ENCODE results near the gene ITPRIPL1. TPM values are rescaled to one million over a fixed set of nuclear protein-coding genes. Genes with fewer than 3 reads are reported as not detected.

Gene ITPRIPL1
- total RNA-seq, 1 donor from 2014 or later = 4.3 TPM

- Histone ChIP-seq H3K4me3 (no peak overlapping the region), H3K9ac (no peak overlapping the region), H3K4me1 (peaks cover 4% of the 10 kb centered on the region), H3K9me3 (ENCODE audit: low read depth) (no peaks in the 10 kb centered on the region), H4K20me1 (ENCODE audit: low read depth) (peaks cover 8% of the 10 kb centered on the region), H3K27me3 (no peaks in the 10 kb centered on the region), H3K36me3 (peaks cover 4% of the 10 kb centered on the region), H2AFZ (replicated peaks) (no peak overlapping the region), H3K27ac (no peak overlapping the region), H3K4me2 (no peak overlapping the region), H3K79me2 (ENCODE audit: low read depth) (peaks cover 58% of the 10 kb centered on the region), H3F3A (ENCODE audit: low read depth) (no peaks in the 10 kb centered on the region)
- Mint-ChIP-seq H3K27ac (no peak overlapping the region), H3K36me3 (peaks cover 45% of the 10 kb centered on the region), H3K4me1 (peaks cover 13% of the 10 kb centered on the region), H3K9me3 (no peaks in the 10 kb centered on the region), H3K4me3 (no peak overlapping the region), H3K27me3 (ENCODE audit: insufficient read depth, low read depth) (no peaks in the 10 kb centered on the region)
- no peak for TF ChIP-seq EZH2 (IDR thresholded peaks at IDR 0.05)
- TF ChIP-seq CTCF (IDR thresholded peaks at IDR 0.05) = no peak
- no peak for TF ChIP-seq EZH2phosphoT487 (IDR thresholded peaks at IDR 0.05)
- DNase-seq (ENCODE audit: low spot score) = no peak
Measured at GRCh38 chr2:96341641-96342040, 16.5 kb downstream of the ITPRIPL1 start.

- peaks cover 54% of the 10 kb centered on the region for H3K79me2 ChIP-seq (ENCODE audit: low read depth)
Measured at GRCh38 chr2:96342085-96342484, 17.0 kb downstream of the ITPRIPL1 start.

GRCh38 chr2:96344011-96344410, 18.9 kb downstream of the ITPRIPL1 start:
- TF ChIP-seq EZH2 (IDR thresholded peaks at IDR 0.05) = no peak
- no peak for TF ChIP-seq CTCF (IDR thresholded peaks at IDR 0.05)
- TF ChIP-seq EZH2phosphoT487 (IDR thresholded peaks at IDR 0.05) = no peak
- Mint-ChIP-seq H3K4me3 (no peak overlapping the region), H3K27ac (no peak overlapping the region), H3K4me1 (peaks cover 5% of the 10 kb centered on the region), H3K9me3 (no peaks in the 10 kb centered on the region), H3K36me3 (peaks cover 49% of the 10 kb centered on the region), H3K27me3 (ENCODE audit: insufficient read depth, low read depth) (no peaks in the 10 kb centered on the region)
- DNase-seq (ENCODE audit: low spot score) = no peak
- Histone ChIP-seq H3K27me3 (no peaks in the 10 kb centered on the region), H3K9me3 (ENCODE audit: low read depth) (no peaks in the 10 kb centered on the region), H3K4me2 (no peak overlapping the region), H2AFZ (replicated peaks) (no peak overlapping the region), H3K4me1 (no peaks in the 10 kb centered on the region), H3K27ac (no peak overlapping the region), H3K9ac (no peak overlapping the region), H3K79me2 (ENCODE audit: low read depth) (peaks cover 34% of the 10 kb centered on the region), H4K20me1 (ENCODE audit: low read depth) (peaks cover 8% of the 10 kb centered on the region), H3K36me3 (peaks cover 7% of the 10 kb centered on the region), H3K4me3 (no peak overlapping the region), H3F3A (ENCODE audit: low read depth) (no peaks in the 10 kb centered on the region)

More at GRCh38 chr2:96342085-96342484, 17.0 kb downstream of the ITPRIPL1 start:
- peaks cover 8% of the 10 kb centered on the region for H4K20me1 ChIP-seq (ENCODE audit: low read depth)
- TF ChIP-seq EZH2phosphoT487 (IDR thresholded peaks at IDR 0.05) (no peak), CTCF (IDR thresholded peaks at IDR 0.05) (no peak), EZH2 (IDR thresholded peaks at IDR 0.05) (no peak)
- Mint-ChIP-seq H3K9me3 (no peaks in the 10 kb centered on the region), H3K4me3 (no peak overlapping the region), H3K36me3 (peaks cover 48% of the 10 kb centered on the region), H3K27ac (no peak overlapping the region), H3K4me1 (peaks cover 9% of the 10 kb centered on the region), H3K27me3 (ENCODE audit: insufficient read depth, low read depth) (no peaks in the 10 kb centered on the region)
- H3K36me3 ChIP-seq = peaks cover 4% of the 10 kb centered on the region
- DNase-seq (ENCODE audit: low spot score) = no peak
- H3K4me3 ChIP-seq = no peak overlapping the region
- H2AFZ ChIP-seq (replicated peaks) = no peak overlapping the region
- H3K9ac ChIP-seq = no peak overlapping the region
- H3F3A ChIP-seq (ENCODE audit: low read depth) = no peaks in the 10 kb centered on the region
- no peak overlapping the region for H3K4me2 ChIP-seq
- no peaks in the 10 kb centered on the region for H3K4me1 ChIP-seq
- H3K27me3 ChIP-seq = no peaks in the 10 kb centered on the region
- H3K9me3 ChIP-seq (ENCODE audit: low read depth) = no peaks in the 10 kb centered on the region
- H3K27ac ChIP-seq = no peak overlapping the region
